ENCODE data around the gene MYMK.

The MYMK gene

DNA sequence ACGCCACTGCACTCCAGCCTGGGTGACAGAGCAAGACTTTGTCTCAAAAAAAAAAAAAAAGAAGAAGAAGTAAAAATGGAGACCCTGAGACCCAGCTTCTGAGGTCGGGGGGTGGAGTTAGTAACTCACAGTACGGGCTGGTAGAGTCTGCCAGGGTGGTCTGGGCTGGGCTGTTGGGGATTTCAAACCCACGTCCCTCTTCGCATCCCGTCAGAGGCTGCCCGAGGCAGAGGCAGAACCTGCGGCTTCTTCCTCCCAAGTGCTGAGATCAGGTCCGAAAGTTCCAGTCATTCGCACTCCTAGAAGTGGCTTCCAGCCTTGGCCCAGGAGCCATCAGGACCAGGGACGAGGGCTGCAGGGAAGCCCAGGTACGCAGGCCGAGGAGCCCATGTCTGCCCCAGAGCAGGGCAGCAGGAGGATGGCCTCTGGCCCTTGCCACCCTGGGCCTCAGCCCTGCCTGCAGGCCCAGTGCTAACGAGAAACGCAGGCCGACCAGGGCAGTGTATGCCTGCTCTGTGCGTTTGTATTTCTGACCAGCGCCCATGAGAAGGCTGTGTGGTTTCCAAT, 36.0 kb downstream of the MYMK start:
- in situ Hi-C loops (cut with MboI; ENCODE audit: low pct_unique_long_range_greater_than_20kb, low sequenced_read_pairs, unreplicated experiment) = loop anchor here (10.0 kb wide), 2 partner anchors 74 to 304 kb away; partner anchors contain the start of gene REXO4
- TF ChIP-seq, protein P1, sequence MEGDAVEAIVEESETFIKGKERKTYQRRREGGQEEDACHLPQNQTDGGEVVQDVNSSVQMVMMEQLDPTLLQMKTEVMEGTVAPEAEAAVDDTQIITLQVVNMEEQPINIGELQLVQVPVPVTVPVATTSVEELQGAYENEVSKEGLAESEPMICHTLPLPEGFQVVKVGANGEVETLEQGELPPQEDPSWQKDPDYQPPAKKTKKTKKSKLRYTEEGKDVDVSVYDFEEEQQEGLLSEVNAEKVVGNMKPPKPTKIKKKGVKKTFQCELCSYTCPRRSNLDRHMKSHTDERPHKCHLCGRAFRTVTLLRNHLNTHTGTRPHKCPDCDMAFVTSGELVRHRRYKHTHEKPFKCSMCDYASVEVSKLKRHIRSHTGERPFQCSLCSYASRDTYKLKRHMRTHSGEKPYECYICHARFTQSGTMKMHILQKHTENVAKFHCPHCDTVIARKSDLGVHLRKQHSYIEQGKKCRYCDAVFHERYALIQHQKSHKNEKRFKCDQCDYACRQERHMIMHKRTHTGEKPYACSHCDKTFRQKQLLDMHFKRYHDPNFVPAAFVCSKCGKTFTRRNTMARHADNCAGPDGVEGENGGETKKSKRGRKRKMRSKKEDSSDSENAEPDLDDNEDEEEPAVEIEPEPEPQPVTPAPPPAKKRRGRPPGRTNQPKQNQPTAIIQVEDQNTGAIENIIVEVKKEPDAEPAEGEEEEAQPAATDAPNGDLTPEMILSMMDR (IDR thresholded peaks at IDR 0.05; ENCODE audit: extremely low read depth, insufficient read depth, missing control alignments) = no peak
- no peak for DNase-seq (ENCODE audit: low spot score)

DNA sequence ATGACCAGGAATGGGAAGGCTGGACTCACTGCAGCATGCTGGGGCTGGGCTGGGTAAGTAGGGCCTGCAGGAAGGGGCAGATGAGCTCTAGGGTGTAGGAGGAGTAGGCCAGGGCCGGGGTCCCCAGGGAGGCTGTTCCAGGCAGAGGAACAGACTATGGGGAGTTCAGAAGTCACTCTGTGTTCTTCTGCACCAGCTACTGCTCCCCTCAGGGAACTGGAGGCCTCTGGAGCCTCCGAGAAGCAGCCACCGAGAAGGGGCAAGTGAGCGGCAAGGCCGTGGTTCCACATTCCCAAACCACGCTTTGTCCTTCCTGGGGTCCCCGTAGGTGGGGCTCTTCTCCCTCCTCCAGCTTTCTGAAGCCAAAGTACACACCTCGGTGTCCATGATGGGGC, 37.4 kb downstream of the MYMK start:
- no peak for DNase-seq (ENCODE audit: low spot score)
- TF ChIP-seq, protein P1 (IDR thresholded peaks at IDR 0.05; ENCODE audit: extremely low read depth, insufficient read depth, missing control alignments) = no peak
- in situ Hi-C loops (cut with MboI; ENCODE audit: low pct_unique_long_range_greater_than_20kb, low sequenced_read_pairs, unreplicated experiment) = loop anchor here (10.0 kb wide), 2 partner anchors 73 to 303 kb away; partner anchors contain the start of gene REXO4

DNA sequence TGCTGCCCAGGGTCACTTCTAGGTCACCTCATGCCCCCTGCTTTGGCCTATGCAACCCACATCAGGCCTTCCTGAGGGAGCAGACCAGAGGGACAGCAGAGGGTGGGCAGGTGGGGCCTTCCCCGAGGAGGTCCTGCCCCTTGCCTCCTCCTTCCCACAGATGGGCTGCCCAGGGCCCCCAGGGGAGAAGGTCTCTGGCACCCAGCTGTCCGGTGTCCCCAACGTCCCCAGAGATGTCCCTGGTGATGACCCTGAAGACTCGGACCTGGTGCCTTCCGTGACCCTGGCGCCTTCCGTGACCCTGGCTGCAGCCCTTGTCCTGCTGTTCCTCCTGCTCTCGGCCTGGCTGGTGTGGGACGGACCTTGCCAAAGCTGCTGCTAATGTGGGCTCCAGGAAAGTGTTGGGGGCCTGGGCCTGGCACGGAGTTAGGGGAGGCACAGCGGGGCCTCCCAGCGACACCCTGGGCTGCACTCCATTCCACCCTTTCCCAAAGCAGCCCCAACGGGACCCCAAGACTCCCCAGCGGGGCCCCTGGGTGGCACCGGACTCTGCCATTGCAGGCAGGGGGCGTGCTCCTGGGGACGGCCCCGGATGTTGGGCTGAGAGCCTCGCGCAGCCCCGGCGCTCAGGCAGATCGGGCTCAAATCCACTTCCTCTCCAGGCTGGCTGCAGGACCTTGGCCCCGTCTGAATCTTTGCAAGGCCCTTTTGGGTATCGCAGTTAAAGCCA, 39.1 kb downstream of the MYMK start:
- peak; percentile 60 for DNase-seq (ENCODE audit: low spot score)
- TF ChIP-seq, protein P1 (IDR thresholded peaks at IDR 0.05; ENCODE audit: extremely low read depth, insufficient read depth, missing control alignments) = peak; percentile 33
- in situ Hi-C loops (cut with MboI; ENCODE audit: low pct_unique_long_range_greater_than_20kb, low sequenced_read_pairs, unreplicated experiment) = loop anchor here (10.0 kb wide), 2 partner anchors 71 to 301 kb away; partner anchors contain the start of gene REXO4

DNA sequence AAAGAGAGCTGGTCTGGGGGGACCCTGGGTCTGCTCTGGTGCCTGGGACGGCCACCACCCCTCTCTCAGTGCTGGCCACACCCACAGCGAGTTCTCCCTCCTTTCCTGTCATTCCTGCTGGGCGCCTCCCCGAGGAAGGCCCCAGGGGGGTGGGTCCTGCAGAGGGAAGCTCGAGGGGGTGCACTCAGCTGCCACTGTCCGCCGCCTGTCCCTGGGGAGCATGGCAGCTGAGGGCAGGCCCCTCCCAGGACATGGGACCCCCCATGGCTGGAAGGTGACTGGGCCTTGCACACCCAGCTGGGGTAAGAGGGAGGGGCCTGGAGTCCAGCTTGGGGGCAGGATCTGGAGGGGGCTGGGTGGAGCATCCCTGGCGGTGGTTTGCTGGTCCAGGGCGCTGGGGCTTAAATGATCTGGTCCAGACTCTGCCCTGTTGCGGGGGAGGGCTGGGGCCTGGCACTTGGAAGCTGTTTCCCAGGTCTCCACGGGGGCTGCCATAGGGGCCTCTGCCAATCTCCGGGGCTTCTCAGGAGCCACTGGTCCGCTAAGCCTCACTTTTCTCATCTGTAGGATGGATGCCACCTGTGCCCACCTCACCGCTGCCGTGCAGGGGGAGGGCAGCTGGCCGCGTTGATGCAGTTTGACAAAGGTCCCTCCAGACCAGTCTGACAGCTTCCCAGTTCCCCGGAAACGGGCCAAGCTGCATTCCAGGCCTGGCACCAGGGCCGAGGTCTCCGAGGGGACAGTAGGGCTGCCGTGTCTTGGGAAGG, 39.9 kb downstream of the MYMK start:
- in situ Hi-C loops (cut with MboI; ENCODE audit: low pct_unique_long_range_greater_than_20kb, low sequenced_read_pairs, unreplicated experiment) = loop anchor here (10.0 kb wide), 2 partner anchors 70 to 300 kb away; partner anchors contain the start of gene REXO4
- DNase-seq (ENCODE audit: low spot score) = no peak
- TF ChIP-seq, protein P1 (IDR thresholded peaks at IDR 0.05; ENCODE audit: extremely low read depth, insufficient read depth, missing control alignments) = no peak

DNA sequence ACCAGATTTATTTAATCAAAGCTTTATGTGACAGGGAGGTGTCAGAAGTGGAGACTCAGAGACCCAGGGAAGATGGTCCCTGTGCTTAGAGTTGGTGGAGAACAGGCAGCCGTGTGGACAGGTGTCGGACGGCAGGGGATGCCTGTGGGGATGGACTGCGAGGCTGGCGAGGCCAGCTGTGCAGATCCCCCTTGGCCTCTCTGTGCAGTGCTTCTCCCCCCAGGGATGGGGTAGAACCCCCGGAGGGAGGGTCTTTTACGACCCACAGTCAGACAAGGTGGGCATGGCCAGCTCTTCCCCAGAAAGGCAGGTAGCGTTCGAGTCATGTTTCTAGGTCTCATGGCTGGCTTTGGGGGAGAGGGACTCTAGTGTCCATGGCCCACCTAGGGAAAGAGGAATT, 41.1 kb downstream of the MYMK start:
- TF ChIP-seq, protein P1 (IDR thresholded peaks at IDR 0.05; ENCODE audit: extremely low read depth, insufficient read depth, missing control alignments) = no peak
- in situ Hi-C loops (cut with MboI; ENCODE audit: low pct_unique_long_range_greater_than_20kb, low sequenced_read_pairs, unreplicated experiment) = loop anchor here (10.0 kb wide), 2 partner anchors 69 to 299 kb away; partner anchors contain the start of gene REXO4
- DNase-seq (ENCODE audit: low spot score) = no peak
